Left renal pelvis (tissue), 4 donors: ENCODE data around the gene TCTN2. TPM values are rescaled to one million over a fixed set of nuclear protein-coding genes. Genes with fewer than 3 reads are reported as not detected.

Source experiments
- DNase-seq, 4 donors: peaks; one replicate each; pipeline ENCODE4 v3.0.0-alpha.2; 2013; ENCODE audit warnings: low read depth in 4 of 4, low spot score in 3 of 4
- polyA plus RNA-seq, 4 donors: library from polyadenylated mRNA; unstranded; fragments of 120-200 nt; gene quantifications; one replicate each; pipeline ENCODE4 v1.2.1, GENCODE V29; 2013; ENCODE audit not compliant: insufficient read length in 4 of 4

TCTN2 gene
- polyA plus RNA-seq, 4 donors = 19.5 to 32.5 (median 27.9) TPM

- DNase-seq = no peak
Measured at GRCh38 chr12:123733229-123733628, 62.3 kb downstream of the TCTN2 start.

- no peak for DNase-seq
Measured at GRCh38 chr12:123734268-123734667, 63.4 kb downstream of the TCTN2 start.

GRCh38 chr12:123741937-123742572 lies 71.1 kb downstream of the TCTN2 start:
- no peak for DNase-seq

- no peak for DNase-seq
Measured at GRCh38 chr12:123743002-123743401, 72.1 kb downstream of the TCTN2 start.

GRCh38 chr12:123744836-123745235 lies 73.9 kb downstream of the TCTN2 start:
- no peak for DNase-seq

GRCh38 chr12:123747309-123747708 lies 76.4 kb downstream of the TCTN2 start:
- no peak for DNase-seq

- no peak for DNase-seq
Measured at GRCh38 chr12:123748161-123748560, 77.2 kb downstream of the TCTN2 start.

GRCh38 chr12:123748661-123749060 lies 77.7 kb downstream of the TCTN2 start:
- DNase-seq = no peak

GRCh38 chr12:123749355-123749754 lies 78.4 kb downstream of the TCTN2 start:
- DNase-seq = no peak

- no peak for DNase-seq
Measured at GRCh38 chr12:123750159-123750656, 79.3 kb downstream of the TCTN2 start.

- no peak for DNase-seq
Measured at GRCh38 chr12:123752046-123752445, 81.1 kb downstream of the TCTN2 start.

GRCh38 chr12:123754041-123754772 lies 83.3 kb downstream of the TCTN2 start:
- no peak for DNase-seq

GRCh38 chr12:123757561-123757960 lies 86.6 kb downstream of the TCTN2 start:
- no peak for DNase-seq

Other genes starting within 250 kb of the TCTN2 start
- gene RILPL2, start 234.4 kb upstream of the TCTN2 start, polyA plus RNA-seq = 1 to 10 TPM; 3.9 to 6.2 (median 5.5) TPM
- gene SNRNP35, start 213.0 kb upstream of the TCTN2 start, polyA plus RNA-seq = 10 to 100 TPM; 32.3 to 47.6 (median 39.4) TPM
- gene RILPL1, start 137.4 kb upstream of the TCTN2 start, polyA plus RNA-seq = 10 to 100 TPM; 15.9 to 24.1 (median 18.9) TPM
- gene TMED2, start 86.6 kb upstream of the TCTN2 start, polyA plus RNA-seq = 100 to 1,000 TPM; 196 to 250 (median 223) TPM
- gene DDX55, start 69.0 kb upstream of the TCTN2 start, polyA plus RNA-seq = 10 to 100 TPM; 19.9 to 38.2 (median 31.2) TPM
- gene EIF2B1, start 37.4 kb upstream of the TCTN2 start, polyA plus RNA-seq = 10 to 100 TPM; 58.4 to 70.3 (median 63.8) TPM
- 10 to 100 TPM; 31.1 to 42.8 (median 36.8) TPM for gene GTF2H3, start 37.3 kb upstream of the TCTN2 start, polyA plus RNA-seq
- 10 to 100 TPM; 18.0 to 24.3 (median 19.1) TPM for gene ATP6V0A2, start 41.2 kb downstream of the TCTN2 start, polyA plus RNA-seq
- 1 to 10 TPM; 2.2 to 5.2 (median 4.3) TPM for gene DNAH10, start 91.2 kb downstream of the TCTN2 start, polyA plus RNA-seq